Astrocyte of the spinal cord (primary cell): ENCODE data around the gene UNCX.

Experiments used
- DNase-seq: peaks from one replicate; pipeline ENCODE4 v3.0.0; 2011; ENCODE audit warnings: low read depth, low spot score
- H3K4me3 ChIP-seq: 2 replicates; pipeline ENCODE4 v1.5.1; 2011; ENCODE audit warnings: low read depth, mild to moderate bottlenecking, low read length, moderate library complexity
- in situ Hi-C: cut with HindIII; loops from 2 replicates; pipeline ENCODE4 v1.10.0; 2017; ENCODE audit warnings: low sequenced_read_pairs
- TF ChIP-seq, protein P1 (sequence below): IDR thresholded peaks from 2 replicates; pipeline ENCODE4 v1.5.1; 2012; ENCODE audit warnings: low read depth, mild to moderate bottlenecking, low read length, inconsistent platforms

Gene UNCX

DNA sequence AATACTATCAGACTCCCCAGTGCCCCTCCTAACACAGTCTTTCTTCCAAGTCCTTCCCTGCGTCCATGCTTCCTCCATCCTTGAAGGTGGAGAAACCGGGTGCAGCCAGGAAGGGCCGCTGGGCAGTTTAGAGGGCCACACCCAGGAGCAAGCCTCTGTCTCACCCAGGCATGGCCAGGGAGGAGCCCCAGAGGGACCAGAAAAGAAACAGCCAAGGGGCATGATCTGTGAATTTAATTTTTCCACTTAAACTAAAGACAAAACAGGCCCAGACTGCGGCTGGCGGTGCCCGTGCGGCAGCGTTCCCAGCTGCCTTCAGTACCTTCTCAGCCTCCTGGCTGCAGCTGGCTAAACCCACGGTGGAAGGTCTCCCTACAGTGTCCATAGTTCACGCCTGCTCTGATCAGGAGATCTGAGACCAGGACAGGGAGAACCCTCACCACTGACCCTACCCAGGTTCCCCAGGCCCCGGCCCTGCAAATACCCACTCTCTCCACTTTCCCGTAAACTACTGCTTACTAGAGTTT is 12.9 kb downstream of the UNCX start:
- no peak overlapping the region for H3K4me3 ChIP-seq
- no peak for DNase-seq
- TF ChIP-seq, protein P1, sequence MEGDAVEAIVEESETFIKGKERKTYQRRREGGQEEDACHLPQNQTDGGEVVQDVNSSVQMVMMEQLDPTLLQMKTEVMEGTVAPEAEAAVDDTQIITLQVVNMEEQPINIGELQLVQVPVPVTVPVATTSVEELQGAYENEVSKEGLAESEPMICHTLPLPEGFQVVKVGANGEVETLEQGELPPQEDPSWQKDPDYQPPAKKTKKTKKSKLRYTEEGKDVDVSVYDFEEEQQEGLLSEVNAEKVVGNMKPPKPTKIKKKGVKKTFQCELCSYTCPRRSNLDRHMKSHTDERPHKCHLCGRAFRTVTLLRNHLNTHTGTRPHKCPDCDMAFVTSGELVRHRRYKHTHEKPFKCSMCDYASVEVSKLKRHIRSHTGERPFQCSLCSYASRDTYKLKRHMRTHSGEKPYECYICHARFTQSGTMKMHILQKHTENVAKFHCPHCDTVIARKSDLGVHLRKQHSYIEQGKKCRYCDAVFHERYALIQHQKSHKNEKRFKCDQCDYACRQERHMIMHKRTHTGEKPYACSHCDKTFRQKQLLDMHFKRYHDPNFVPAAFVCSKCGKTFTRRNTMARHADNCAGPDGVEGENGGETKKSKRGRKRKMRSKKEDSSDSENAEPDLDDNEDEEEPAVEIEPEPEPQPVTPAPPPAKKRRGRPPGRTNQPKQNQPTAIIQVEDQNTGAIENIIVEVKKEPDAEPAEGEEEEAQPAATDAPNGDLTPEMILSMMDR, result no peak
- in situ Hi-C loops, result no loop called here

DNA sequence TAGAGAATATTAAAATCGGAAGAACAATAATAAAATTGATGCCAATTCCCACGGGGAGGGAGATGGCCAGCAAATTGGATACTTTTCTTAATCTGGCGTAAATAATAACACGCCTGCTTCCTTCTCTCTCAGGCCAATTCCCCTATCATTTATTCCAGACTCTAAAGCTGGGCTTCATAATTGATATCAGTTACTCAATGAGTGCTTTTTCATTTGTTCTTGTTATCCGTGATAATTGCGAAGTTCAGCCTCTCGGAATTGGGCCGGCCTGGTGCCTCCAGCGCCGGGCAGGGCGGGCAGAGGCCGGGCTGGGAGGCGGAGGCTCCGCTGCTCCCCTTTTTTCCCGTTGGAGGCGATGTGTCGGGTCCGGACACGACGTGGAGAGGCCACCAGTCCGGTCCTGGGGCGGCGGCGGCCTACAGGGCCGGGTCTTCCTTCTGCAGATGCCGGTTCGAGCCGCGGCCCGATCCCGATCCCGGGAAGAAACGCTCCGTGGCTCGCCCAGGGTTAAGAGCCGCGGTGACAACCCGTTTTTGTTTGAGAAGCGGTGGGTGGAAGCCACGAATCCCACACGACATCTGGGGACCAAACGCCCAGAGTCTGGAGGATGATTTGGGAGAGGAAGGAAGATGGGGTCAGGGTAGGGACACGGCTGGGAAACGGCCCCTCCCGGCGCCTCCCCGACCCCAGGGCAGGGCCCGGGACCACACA is 13.6 kb downstream of the UNCX start:
- DNase-seq, result no peak
- in situ Hi-C loops, result no loop called here

DNA sequence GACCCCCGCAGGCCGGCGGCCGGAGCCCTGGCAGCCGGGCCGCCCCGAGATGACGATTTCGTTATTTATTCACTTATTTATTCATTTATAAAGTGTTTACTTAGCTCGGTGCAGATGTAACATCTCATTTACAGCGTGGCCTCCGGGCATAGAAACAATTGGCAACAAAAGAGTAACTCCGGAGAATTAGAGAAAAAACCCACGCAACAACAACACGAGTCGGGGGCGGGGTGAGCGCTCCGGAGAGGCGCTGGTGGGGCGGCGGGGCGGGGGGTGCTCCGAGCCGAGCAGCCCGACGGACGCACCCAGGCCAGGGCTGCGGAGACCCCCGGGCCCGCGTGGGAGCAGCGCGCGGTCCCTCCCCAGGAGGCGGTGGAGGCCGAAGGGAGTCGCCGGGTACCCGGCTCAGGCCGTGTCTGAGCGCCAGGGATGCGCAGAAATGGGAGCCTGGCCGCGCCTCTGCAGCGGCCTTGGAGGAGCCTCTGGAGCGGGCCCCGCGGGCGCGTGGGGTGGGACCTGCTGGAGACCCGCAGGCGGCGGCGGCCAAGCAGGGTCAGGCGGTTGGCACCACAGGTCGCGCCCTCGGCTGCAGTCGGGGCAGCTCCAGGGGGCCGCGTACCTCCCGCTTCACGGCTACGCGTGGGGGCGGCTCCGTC is 14.3 kb downstream of the UNCX start:
- in situ Hi-C loops, result no loop called here
- TF ChIP-seq, protein P1, result no peak
- no peak for DNase-seq
- no peak overlapping the region for H3K4me3 ChIP-seq

More for the DNA sequence above, 13.6 kb downstream of the UNCX start:
- TF ChIP-seq, protein P1, result no peak
- no peak overlapping the region for H3K4me3 ChIP-seq

DNA sequence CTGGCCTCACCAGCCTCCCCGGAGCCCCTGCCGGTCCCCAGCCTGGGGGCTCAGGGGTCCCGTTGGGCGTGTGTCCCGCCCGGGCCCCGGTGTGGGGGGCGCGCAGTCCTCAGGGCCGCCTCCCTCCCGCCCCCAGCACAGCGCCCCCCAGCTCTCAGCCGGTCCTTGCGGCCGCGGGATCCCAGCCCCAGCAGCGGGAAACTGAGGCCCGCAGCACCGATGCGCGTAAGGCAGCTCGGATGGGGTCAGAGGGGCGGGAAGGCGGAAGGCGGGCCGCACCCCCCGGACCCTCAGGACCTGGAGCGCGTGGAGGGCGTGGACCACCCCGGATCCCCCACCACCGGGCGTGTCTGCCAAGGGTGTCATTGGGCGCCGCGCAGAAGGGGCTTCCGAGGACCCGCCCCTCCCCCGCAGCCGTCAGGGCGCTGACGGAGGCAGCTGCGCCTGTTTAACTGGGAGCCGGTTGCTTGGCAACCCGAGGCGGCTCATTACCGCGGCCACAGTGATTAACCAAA is 14.9 kb downstream of the UNCX start:
- H3K4me3 ChIP-seq, result no peak overlapping the region
- in situ Hi-C loops, result no loop called here
- DNase-seq, result no peak
- TF ChIP-seq, protein P1, result no peak

DNA sequence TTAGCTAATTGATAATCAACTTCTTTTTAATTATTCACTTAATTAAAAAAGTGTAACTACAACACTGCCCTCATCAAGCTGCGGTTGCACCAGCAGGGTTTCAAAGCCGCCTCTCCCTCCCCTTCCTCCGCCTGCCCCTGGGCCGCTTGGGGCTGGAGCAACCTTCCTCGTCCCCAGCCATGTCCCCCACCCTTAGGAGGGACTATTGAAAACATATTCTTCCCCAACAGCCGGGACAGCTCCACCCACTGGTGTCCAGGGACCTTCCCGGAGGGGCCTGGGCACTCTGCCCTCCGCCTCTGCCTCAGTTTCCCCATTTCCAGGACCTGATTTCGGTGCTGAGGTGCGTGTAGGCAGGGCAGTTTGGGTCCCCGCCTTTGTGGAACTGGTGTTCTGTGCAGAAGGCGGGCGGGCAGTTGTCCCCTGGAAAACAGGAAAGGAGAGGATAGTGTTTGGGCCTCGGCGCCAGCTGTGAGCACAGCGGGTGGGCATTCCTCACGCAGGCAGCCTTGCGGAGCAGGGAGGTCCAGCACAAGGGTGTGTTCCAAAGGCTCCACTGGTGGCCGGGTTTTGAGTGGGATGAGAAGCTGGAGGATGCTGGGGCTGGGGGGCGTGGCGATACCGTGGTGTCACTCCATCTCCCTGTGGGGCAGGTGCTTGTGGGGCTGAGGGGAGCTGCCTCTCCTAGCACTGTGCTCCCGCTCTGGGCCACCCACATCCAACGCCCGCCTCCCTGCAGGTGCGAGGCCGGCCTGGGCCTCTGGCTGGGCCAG is 15.7 kb downstream of the UNCX start:
- DNase-seq, result no peak
- in situ Hi-C loops, result no loop called here
- TF ChIP-seq, protein P1, result no peak
- H3K4me3 ChIP-seq, result no peak overlapping the region

DNA sequence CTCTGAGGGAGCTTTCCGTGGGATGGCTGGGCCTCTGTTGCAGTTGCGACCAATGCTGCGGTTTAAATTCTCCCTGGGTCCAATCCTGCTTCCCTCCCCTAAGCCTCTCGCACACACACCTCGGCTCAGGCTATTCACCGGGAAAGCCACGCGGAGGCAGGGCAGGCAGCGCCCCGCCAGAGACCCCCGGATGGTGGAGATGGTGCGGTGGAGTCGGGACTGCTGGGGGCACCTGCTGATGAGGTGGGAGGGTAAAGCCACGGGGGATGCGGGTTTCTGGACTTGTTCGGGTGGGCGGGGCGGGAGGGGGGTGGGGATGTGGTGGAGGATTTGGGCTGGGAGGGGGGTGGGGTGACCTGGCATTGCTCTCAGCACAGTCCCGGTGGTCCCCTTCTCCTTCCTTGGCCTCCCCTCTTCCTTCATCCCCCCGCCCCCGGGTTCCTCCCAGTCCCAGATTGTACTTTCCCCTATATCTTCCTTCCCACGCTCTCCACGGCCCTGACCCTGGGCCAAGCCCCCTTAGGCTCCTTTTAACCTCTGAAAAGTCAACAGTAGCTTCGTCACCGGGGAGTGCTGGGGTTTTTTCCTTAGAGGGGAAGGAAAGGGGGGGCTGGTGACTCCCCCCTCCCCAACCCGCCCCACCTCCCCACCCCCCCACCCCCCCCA is 16.4 kb downstream of the UNCX start:
- in situ Hi-C loops, result no loop called here
- DNase-seq, result no peak
- no peak overlapping the region for H3K4me3 ChIP-seq
- TF ChIP-seq, protein P1, result no peak
